ENCODE measurements around the gene TKTL2.

The TKTL2 gene

DNA sequence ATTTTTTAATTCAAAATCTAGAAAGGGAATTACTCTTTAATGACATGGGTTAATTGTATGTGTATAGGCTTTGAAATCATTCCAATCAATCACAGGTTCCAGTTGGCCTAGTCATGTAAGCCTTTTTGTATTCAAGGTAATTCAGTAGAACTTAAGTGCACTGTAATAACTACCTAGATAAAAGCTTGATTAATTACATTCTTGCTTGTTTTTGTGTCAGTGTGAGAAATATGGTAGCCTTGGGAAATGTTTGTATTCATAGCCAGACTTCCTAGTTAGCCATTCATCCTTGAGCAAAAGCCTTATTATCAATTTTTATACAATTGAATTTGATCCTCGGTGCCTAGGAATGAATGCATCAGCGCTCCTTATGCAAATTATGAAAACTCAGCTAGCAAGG lies 33.5 kb downstream of the TKTL2 start:
- Histone ChIP-seq H3K27me3 (ENCODE audit: control insufficient read depth, insufficient read depth, low read length) (no peaks in the 10 kb centered on the region), H3K9ac (ENCODE audit: low read depth, low read length) (no peak overlapping the region), H3K36me3 (ENCODE audit: insufficient read depth, low read length) (no peaks in the 10 kb centered on the region), H3K4me2 (ENCODE audit: low read length) (no peak overlapping the region), H3K4me1 (ENCODE audit: control insufficient read depth, insufficient read depth, low read length) (no peaks in the 10 kb centered on the region), H3K9me3 (replicated peaks; ENCODE audit: low read length) (no peaks in the 10 kb centered on the region), H3K4me3 (ENCODE audit: low read length) (no peak overlapping the region)

Measured in skeletal muscle satellite cell (primary cell).